GM19043 (cell line): Measurements from ENCODE around the gene PIK3AP1.
"Not testable (repeated sequence)": the region's sequence is repeated elsewhere in the genome, so short reads cannot be mapped to it uniquely, and the experiment has no call there.

Experiments
- ATAC-seq: cut with Tn5 transposase; IDR thresholded peaks from one replicate; pipeline ENCODE4 v1.9.1; 2021; ENCODE audit warnings: low read depth; ENCODE audit not compliant: unreplicated experiment

Gene PIK3AP1

GRCh38 chr10:96699613-96700012 lies 20.7 kb downstream of the PIK3AP1 start:
- no peak for ATAC-seq

GRCh38 chr10:96698305-96698704 lies 22.0 kb downstream of the PIK3AP1 start:
- ATAC-seq: not testable (repeated sequence)

GRCh38 chr10:96697438-96697837 lies 22.9 kb downstream of the PIK3AP1 start:
- no peak for ATAC-seq

- no peak for ATAC-seq
Observed at GRCh38 chr10:96696845-96697425, 23.4 kb downstream of the PIK3AP1 start.

- ATAC-seq: no peak
Observed at GRCh38 chr10:96695975-96696634, 24.2 kb downstream of the PIK3AP1 start.

GRCh38 chr10:96695366-96695765 lies 24.9 kb downstream of the PIK3AP1 start:
- no peak for ATAC-seq

GRCh38 chr10:96693431-96693830 lies 26.9 kb downstream of the PIK3AP1 start:
- no peak for ATAC-seq

GRCh38 chr10:96692427-96692826 lies 27.9 kb downstream of the PIK3AP1 start:
- ATAC-seq: no peak

- ATAC-seq: no peak
Observed at GRCh38 chr10:96691761-96692160, 28.6 kb downstream of the PIK3AP1 start.

GRCh38 chr10:96690755-96691730 lies 29.3 kb downstream of the PIK3AP1 start:
- ATAC-seq: no peak

GRCh38 chr10:96688789-96689188 lies 31.5 kb downstream of the PIK3AP1 start:
- ATAC-seq: no peak

GRCh38 chr10:96687317-96688012 lies 32.8 kb downstream of the PIK3AP1 start:
- ATAC-seq: no peak

GRCh38 chr10:96686514-96686913 lies 33.8 kb downstream of the PIK3AP1 start:
- ATAC-seq: no peak

- no peak for ATAC-seq
Observed at GRCh38 chr10:96685306-96685705, 35.0 kb downstream of the PIK3AP1 start.

- no peak for ATAC-seq
Observed at GRCh38 chr10:96684826-96685225, 35.5 kb downstream of the PIK3AP1 start.

GRCh38 chr10:96683710-96684109 lies 36.6 kb downstream of the PIK3AP1 start:
- ATAC-seq: no peak

- ATAC-seq: no peak
Observed at GRCh38 chr10:96683065-96683464, 37.2 kb downstream of the PIK3AP1 start.

- no peak for ATAC-seq
Observed at GRCh38 chr10:96681524-96681923, 38.8 kb downstream of the PIK3AP1 start.

- ATAC-seq: not testable (repeated sequence)
Observed at GRCh38 chr10:96680463-96680862, 39.9 kb downstream of the PIK3AP1 start.

- no peak for ATAC-seq
Observed at GRCh38 chr10:96678725-96679124, 41.6 kb downstream of the PIK3AP1 start.
